ENCODE measurements around the gene SMARCC1.

GRCh38 chr3:47612178-47612577 is 169.5 kb downstream of the SMARCC1 start:
- no peak for TF ChIP-seq ZNF274 (IDR thresholded peaks at IDR 0.05; ENCODE audit: low read depth, low read length)
- TF ChIP-seq YY1 (IDR thresholded peaks at IDR 0.05; ENCODE audit: insufficient read depth, insufficient read length): no peak

Data from NT2/D1 (cell line).